Type B pancreatic cell (in vitro differentiated cells): ENCODE results near the gene UTP25. TPM values are rescaled to one million over a fixed set of nuclear protein-coding genes. Genes with fewer than 3 reads are reported as not detected.
A peak's percentile ranks its signal among the peaks of the same experiment; 100 is the strongest.

Experiments used
- DNase-seq: peaks from one replicate; pipeline ENCODE4 v3.0.0; 2021; ENCODE audit warnings: mixed read lengths; ENCODE audit not compliant: unreplicated experiment; ENCODE audit errors: extremely low spot score
- H3K27ac Mint-ChIP-seq: 2 replicates; pipeline ENCODE4 v1.8.0; 2021; ENCODE audit warnings: mild to moderate bottlenecking, mixed read lengths
- H3K27me3 Mint-ChIP-seq: 2 replicates; pipeline ENCODE4 v1.8.0; 2021; ENCODE audit warnings: mixed read lengths
- H3K36me3 Mint-ChIP-seq: 2 replicates; pipeline ENCODE4 v1.8.0; 2021; ENCODE audit warnings: mixed read lengths
- H3K4me1 Mint-ChIP-seq: one replicate; pipeline ENCODE4 v1.8.0; 2021; ENCODE audit warnings: mixed read lengths; ENCODE audit not compliant: unreplicated experiment
- H3K4me3 Mint-ChIP-seq: 2 replicates; pipeline ENCODE4 v1.8.0; 2021; ENCODE audit warnings: mild to moderate bottlenecking, mixed read lengths
- H3K9me3 Mint-ChIP-seq: 2 replicates; pipeline ENCODE4 v1.8.0; 2021; ENCODE audit warnings: mixed read lengths
- total RNA-seq: library from RNA; stranded (reverse); gene quantifications from 2 replicates; pipeline ENCODE4 v1.2.1, GENCODE V29; 2021; ENCODE audit warnings: low replicate concordance
- TF ChIP-seq, protein P1 (sequence below): fragments of 200-600 bp; sonication (generic); conservative IDR thresholded peaks from 2 replicates; pipeline ENCODE4 v1.5.0; 2021; ENCODE audit warnings: antibody characterized with exemption, mild to moderate bottlenecking

UTP25 gene
- total RNA-seq, 1 donor from 2014 or later = 9.4 TPM

DNA sequence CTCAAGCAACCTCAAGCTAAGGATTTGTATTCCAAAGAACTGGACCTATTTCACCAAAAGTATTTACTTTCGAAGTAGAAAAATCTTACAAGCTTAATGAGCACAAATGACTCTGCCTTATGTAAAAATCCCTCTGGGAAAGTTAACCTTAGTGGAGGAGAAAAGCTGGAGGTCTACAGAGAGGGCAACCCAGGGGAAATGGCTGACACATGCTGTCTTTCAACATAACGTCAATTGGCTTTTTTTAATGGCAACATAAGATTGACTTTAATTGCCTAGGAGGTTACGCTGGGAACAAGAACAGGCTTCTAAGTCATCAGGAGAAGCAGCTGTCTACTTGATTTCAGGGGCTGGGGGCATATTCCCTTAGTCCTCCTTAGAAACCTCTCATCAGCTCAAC lies 52.3 kb downstream of the UTP25 start:
- H3K4me1 Mint-ChIP-seq = peaks cover 46% of the 10 kb centered on the region
- no peaks in the 10 kb centered on the region for H3K9me3 Mint-ChIP-seq
- H3K36me3 Mint-ChIP-seq = no peaks in the 10 kb centered on the region
- TF ChIP-seq, protein P1, sequence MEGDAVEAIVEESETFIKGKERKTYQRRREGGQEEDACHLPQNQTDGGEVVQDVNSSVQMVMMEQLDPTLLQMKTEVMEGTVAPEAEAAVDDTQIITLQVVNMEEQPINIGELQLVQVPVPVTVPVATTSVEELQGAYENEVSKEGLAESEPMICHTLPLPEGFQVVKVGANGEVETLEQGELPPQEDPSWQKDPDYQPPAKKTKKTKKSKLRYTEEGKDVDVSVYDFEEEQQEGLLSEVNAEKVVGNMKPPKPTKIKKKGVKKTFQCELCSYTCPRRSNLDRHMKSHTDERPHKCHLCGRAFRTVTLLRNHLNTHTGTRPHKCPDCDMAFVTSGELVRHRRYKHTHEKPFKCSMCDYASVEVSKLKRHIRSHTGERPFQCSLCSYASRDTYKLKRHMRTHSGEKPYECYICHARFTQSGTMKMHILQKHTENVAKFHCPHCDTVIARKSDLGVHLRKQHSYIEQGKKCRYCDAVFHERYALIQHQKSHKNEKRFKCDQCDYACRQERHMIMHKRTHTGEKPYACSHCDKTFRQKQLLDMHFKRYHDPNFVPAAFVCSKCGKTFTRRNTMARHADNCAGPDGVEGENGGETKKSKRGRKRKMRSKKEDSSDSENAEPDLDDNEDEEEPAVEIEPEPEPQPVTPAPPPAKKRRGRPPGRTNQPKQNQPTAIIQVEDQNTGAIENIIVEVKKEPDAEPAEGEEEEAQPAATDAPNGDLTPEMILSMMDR = no peak
- H3K27ac Mint-ChIP-seq = no peak overlapping the region
- no peak for DNase-seq
- no peak overlapping the region for H3K4me3 Mint-ChIP-seq
- H3K27me3 Mint-ChIP-seq = peaks cover 55% of the 10 kb centered on the region

DNA sequence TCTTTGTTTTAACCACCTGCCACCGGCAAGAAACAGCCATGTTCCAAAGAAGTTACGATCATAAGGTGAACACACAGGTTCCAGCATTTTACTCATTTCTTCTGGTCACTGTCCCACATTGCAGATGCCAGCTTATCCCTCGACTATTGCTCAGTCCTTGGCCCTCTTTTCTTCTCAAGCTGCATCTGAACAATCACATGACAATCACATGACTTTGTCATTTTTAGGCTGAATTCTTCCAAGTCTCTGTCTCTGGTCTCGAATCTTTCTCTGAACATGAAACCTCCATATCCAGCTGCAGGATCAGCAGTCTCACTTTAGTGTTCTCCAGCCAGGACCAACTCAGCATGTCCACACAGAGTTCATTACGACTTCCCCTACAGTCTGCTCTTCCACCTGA lies 53.8 kb downstream of the UTP25 start:
- H3K4me3 Mint-ChIP-seq = no peak overlapping the region
- no peak for DNase-seq
- no peaks in the 10 kb centered on the region for H3K36me3 Mint-ChIP-seq
- H3K4me1 Mint-ChIP-seq = peaks cover 36% of the 10 kb centered on the region
- H3K27ac Mint-ChIP-seq = no peak overlapping the region
- peaks cover 58% of the 10 kb centered on the region for H3K27me3 Mint-ChIP-seq
- no peaks in the 10 kb centered on the region for H3K9me3 Mint-ChIP-seq
- TF ChIP-seq, protein P1 = no peak

DNA sequence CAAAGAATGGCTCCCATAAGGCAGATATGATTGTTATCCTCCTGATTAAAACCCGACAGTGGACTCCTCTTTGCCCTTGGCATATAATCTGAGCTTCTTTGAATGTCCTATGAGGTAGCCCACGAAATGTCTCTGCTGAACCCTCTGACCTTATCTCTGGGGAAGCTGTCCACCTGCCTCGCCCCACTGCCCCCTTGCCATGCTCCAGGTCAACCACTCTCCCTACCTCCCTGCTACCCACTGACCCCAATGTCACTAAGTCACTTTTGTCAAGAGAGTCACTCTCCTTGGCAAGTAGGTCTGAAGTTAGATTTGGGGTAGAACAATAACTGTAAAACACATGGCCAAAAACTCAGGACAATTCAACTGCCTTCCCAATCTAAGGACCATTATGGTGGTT lies 54.5 kb downstream of the UTP25 start:
- no peak overlapping the region for H3K4me3 Mint-ChIP-seq
- no peak overlapping the region for H3K27ac Mint-ChIP-seq
- H3K27me3 Mint-ChIP-seq = peaks cover 64% of the 10 kb centered on the region
- peaks cover 36% of the 10 kb centered on the region for H3K4me1 Mint-ChIP-seq
- TF ChIP-seq, protein P1 = no peak
- no peaks in the 10 kb centered on the region for H3K9me3 Mint-ChIP-seq
- DNase-seq = no peak
- H3K36me3 Mint-ChIP-seq = no peaks in the 10 kb centered on the region

DNA sequence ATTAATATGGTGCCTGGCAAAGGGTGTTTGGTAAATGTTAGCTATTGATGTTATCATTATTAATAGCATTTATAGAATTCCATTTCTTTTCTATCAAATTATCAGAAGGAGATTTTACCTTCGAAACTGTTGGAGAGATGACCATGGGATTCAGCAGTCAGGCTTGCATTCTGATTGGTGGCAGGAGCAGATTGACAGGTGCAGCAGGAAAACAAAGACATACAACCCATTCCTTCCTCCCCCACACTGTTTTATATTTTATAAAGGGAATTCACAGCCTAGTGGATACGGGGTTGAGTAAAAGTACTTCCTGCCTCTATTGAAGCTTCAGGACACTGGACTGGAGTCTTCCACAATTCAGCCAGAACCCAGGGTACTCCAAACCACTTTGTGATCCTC lies 55.2 kb downstream of the UTP25 start:
- no peak for DNase-seq
- TF ChIP-seq, protein P1 = no peak
- H3K27ac Mint-ChIP-seq = no peak overlapping the region
- H3K27me3 Mint-ChIP-seq = peaks cover 61% of the 10 kb centered on the region
- H3K4me1 Mint-ChIP-seq = peaks cover 36% of the 10 kb centered on the region
- H3K36me3 Mint-ChIP-seq = no peaks in the 10 kb centered on the region
- H3K4me3 Mint-ChIP-seq = no peak overlapping the region
- H3K9me3 Mint-ChIP-seq = no peaks in the 10 kb centered on the region

DNA sequence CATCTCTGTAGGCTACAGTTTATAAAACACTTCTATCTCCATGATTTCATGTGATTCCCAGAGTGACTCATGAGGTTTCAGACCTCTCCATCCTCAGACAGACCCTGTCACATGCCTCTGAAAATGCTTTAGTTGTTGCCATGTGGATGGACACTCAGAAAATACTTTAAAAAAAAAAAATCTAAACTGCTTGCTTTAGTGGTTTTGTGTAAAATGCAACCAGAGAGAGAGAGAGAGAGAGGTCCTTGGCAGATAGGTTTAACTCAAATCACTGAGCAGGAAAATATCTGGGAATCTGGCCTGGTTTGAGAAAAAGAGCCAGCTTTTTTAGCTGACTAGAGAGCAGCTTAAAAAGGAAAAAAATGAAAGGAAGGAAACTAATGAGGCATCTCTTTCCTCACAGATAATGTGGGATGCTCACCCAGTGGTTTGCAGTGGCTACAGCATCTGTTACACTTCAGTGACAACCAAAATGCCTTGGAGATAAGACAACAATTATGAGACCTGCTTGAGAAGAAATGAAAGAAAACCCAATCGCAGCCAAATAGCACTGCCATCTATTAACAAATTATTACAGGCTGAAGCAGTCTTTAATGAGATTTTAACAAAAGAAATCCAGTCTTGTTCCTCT lies 55.7 kb downstream of the UTP25 start:
- TF ChIP-seq, protein P1 = peak; percentile 30
- peaks cover 64% of the 10 kb centered on the region for H3K27me3 Mint-ChIP-seq
- peaks cover 4% of the 10 kb centered on the region for H3K9me3 Mint-ChIP-seq
- no peak overlapping the region for H3K27ac Mint-ChIP-seq
- no peak overlapping the region for H3K4me3 Mint-ChIP-seq
- no peaks in the 10 kb centered on the region for H3K36me3 Mint-ChIP-seq
- no peak for DNase-seq
- peaks cover 36% of the 10 kb centered on the region for H3K4me1 Mint-ChIP-seq

DNA sequence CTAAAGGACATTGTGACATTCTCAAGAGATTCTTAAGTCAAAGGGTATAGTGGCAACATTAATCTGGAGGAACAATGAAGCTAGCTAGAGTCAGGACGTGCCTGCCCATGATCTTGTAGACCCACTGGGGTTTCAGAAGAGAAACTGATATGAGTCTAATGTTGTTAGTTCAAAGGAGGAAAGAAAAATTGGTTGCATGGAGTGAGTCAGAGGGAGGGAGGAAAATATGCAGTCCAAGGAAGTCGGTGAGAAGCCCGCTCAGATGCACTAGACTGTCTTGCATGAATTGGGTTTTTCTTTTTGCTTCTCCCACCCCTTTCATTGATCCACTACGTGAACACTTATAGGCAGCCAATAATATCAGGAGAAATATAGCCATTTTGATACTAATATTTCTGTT lies 56.5 kb downstream of the UTP25 start:
- Mint-ChIP-seq H3K9me3 (peaks cover 4% of the 10 kb centered on the region), H3K27me3 (peaks cover 56% of the 10 kb centered on the region), H3K36me3 (no peaks in the 10 kb centered on the region), H3K4me1 (peaks cover 32% of the 10 kb centered on the region), H3K27ac (no peak overlapping the region), H3K4me3 (no peak overlapping the region)
- TF ChIP-seq, protein P1 = no peak
- no peak for DNase-seq
